ENCODE results near the gene ANKRD6. TPM values are rescaled to one million over a fixed set of nuclear protein-coding genes. Genes with fewer than 3 reads are reported as not detected.
A peak's percentile ranks its signal among the peaks of the same experiment; 100 is the strongest.

The ANKRD6 gene
- total RNA-seq, 6 donors from 2014 or later, result 14.5 to 60.8 (median 30.7) TPM

GRCh38 chr6:89416796-89417195 lies 16.2 kb upstream of the ANKRD6 start:
- H3K36me3 ChIP-seq, result no peaks in the 10 kb centered on the region
- H3K4me1 ChIP-seq, result peaks cover 7 to 10% (median 9%) of the 10 kb centered on the region in 4 donors
- no peak for DNase-seq
- TF ChIP-seq CTCF (IDR thresholded peaks at IDR 0.05) (no peak), EP300 (IDR thresholded peaks at IDR 0.05) (no peak), POLR2AphosphoS5 (IDR thresholded peaks at IDR 0.05) (no peak), POLR2A (IDR thresholded peaks at IDR 0.05) (no peak)
- H3K27me3 ChIP-seq, result no peaks in the 10 kb centered on the region
- 91 to 93% methylated on average over 1 of the region's 1 CpG for WGBS, 2 donors
- H3K4me3 ChIP-seq, result no peak overlapping the region
- H3K9me3 ChIP-seq, result no peaks in the 10 kb centered on the region
- no peak for ATAC-seq (ENCODE audit: low FRiP score in 2 of 2)
- H3K27ac ChIP-seq, result no peak overlapping the region

GRCh38 chr6:89430201-89430962 lies 2.6 kb upstream of the ANKRD6 start:
- 60 to 64% methylated on average over 5 to 7 of the region's 7 CpGs for WGBS, 2 donors
- no peak overlapping the region for H3K27ac ChIP-seq
- TF ChIP-seq CTCF (IDR thresholded peaks at IDR 0.05), result no peak
- TF ChIP-seq EP300 (IDR thresholded peaks at IDR 0.05), result no peak
- TF ChIP-seq POLR2AphosphoS5 (IDR thresholded peaks at IDR 0.05), result no peak
- TF ChIP-seq POLR2A (IDR thresholded peaks at IDR 0.05), result no peak
- no peak for DNase-seq
- ATAC-seq (ENCODE audit: low FRiP score in 2 of 2), result no peak
- peaks cover 3 to 16% (median 9%) of the 10 kb centered on the region in 4 donors for H3K4me1 ChIP-seq
- H3K9me3 ChIP-seq, result no peaks in the 10 kb centered on the region
- no peaks in the 10 kb centered on the region for H3K27me3 ChIP-seq
- H3K4me3 ChIP-seq, result no peak overlapping the region
- H3K36me3 ChIP-seq, result no peaks in the 10 kb centered on the region

GRCh38 chr6:89433252-89434149 lies 549 bp downstream of the ANKRD6 start:
- Histone ChIP-seq H3K4me3 (peak overlapping the region; percentile 38 to 96 (median 78)), H3K9me3 (no peaks in the 10 kb centered on the region), H3K36me3 (no peaks in the 10 kb centered on the region), H3K4me1 (peaks cover 3 to 22% (median 9%) of the 10 kb centered on the region in 4 donors), H3K27ac (peak overlapping the region; percentile 1 to 82 (median 72)), H3K27me3 (no peaks in the 10 kb centered on the region)
- ATAC-seq (ENCODE audit: low FRiP score in 2 of 2) (peak; percentile 38 to 59), DNase-seq (peak; percentile 75 to 85)
- no peak for TF ChIP-seq POLR2AphosphoS5 (IDR thresholded peaks at IDR 0.05)
- TF ChIP-seq POLR2A (IDR thresholded peaks at IDR 0.05), result peak in 1 of 4 donors; percentile 14
- 7 to 22% methylated on average over 5 to 44 of the region's 80 CpGs for WGBS, 2 donors

GRCh38 chr6:89434150-89434499 lies 1.2 kb downstream of the ANKRD6 start:
- TF ChIP-seq CTCF (IDR thresholded peaks at IDR 0.05) (no peak), EP300 (IDR thresholded peaks at IDR 0.05) (no peak), POLR2A (IDR thresholded peaks at IDR 0.05) (no peak), POLR2AphosphoS5 (IDR thresholded peaks at IDR 0.05) (no peak)
- ATAC-seq (ENCODE audit: low FRiP score in 2 of 2) (no peak), DNase-seq (no peak)
- Histone ChIP-seq H3K4me3 (peak overlapping the region in 3 of 4 donors; percentile 67 to 96 (median 89)), H3K27ac (peak overlapping the region in 1 of 4 donors; percentile 82), H3K27me3 (no peaks in the 10 kb centered on the region), H3K36me3 (no peaks in the 10 kb centered on the region), H3K9me3 (no peaks in the 10 kb centered on the region), H3K4me1 (peaks cover 3 to 22% (median 9%) of the 10 kb centered on the region in 4 donors)
- WGBS, 2 donors, result 65 to 86% methylated on average over 3 of the region's 3 CpGs

GRCh38 chr6:89434954-89435353 lies 2.0 kb downstream of the ANKRD6 start:
- WGBS, 2 donors, result 80 to 88% methylated on average over 4 of the region's 4 CpGs
- no peaks in the 10 kb centered on the region for H3K9me3 ChIP-seq
- no peak overlapping the region for H3K4me3 ChIP-seq
- no peak overlapping the region for H3K27ac ChIP-seq
- no peaks in the 10 kb centered on the region for H3K36me3 ChIP-seq
- ATAC-seq (ENCODE audit: low FRiP score in 2 of 2), result no peak
- peaks cover 3 to 22% (median 9%) of the 10 kb centered on the region in 4 donors for H3K4me1 ChIP-seq
- H3K27me3 ChIP-seq, result no peaks in the 10 kb centered on the region
- TF ChIP-seq POLR2A (IDR thresholded peaks at IDR 0.05) (no peak), EP300 (IDR thresholded peaks at IDR 0.05) (no peak), POLR2AphosphoS5 (IDR thresholded peaks at IDR 0.05) (no peak), CTCF (IDR thresholded peaks at IDR 0.05) (no peak)
- no peak for DNase-seq
